Stimulated activated CD4-positive, alpha-beta T cell treated with anti-CD3 and anti-CD28 coated beads, Interleukin-1b, Interleukin-23, amount 100 ng/mL, for 24 hours (primary cell): ENCODE data around the gene PRDM10.
"Not testable (repeated sequence)": the region's sequence is repeated elsewhere in the genome, so short reads cannot be mapped to it uniquely, and the experiment has no call there.

Experiments
- DNase-seq, 4 experiments: peaks; one replicate each; pipeline ENCODE4 v3.0.0-alpha.2; 2020; ENCODE audit warnings: low read depth in 4 of 4, low spot score in 1 of 4

Gene PRDM10

GRCh38 chr11:129979046-129979605 is 23.5 kb downstream of the PRDM10 start:
- no peak for DNase-seq

DNA sequence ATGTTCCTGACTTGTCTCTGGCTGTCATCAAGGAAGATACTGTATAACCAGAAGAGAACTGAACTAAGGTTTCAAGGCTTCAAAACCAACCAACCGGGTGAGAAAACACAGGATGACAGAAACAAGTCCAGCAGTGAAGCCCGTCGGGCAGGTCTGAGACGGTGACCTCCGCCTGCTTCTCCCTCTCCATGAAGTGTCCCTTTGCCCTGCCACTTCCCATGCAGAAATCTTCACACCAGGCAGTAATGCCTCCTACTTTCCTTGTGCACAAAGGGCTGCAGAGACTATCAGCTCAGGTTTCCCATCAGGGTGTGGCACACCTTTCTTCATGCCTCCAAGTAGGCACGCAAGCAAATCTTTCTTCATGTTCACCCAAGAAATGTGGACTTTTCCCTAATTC is 24.2 kb downstream of the PRDM10 start:
- DNase-seq: no peak

- DNase-seq: no peak
Measured at GRCh38 chr11:129976328-129976727, 26.3 kb downstream of the PRDM10 start.

- DNase-seq: no peak
Measured at GRCh38 chr11:129975543-129975942, 27.1 kb downstream of the PRDM10 start.

DNA sequence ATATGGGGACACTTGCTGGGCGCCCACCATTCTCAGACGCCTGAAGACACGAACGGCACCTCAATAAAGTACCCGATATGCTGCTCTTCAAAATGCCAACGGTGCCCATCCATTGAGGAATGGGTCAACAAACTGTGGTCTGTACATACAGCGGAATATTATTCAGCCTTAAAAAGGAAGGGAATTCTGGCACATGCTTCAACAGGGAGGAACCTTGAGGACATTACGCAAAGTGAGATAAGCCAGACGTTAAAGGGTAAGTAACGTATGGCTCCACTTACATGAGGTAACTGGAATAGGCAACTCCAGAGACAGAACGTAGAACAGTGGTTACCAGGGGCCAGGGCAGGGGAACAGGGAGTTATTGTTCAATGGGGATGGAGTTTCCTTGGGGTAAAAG is 28.0 kb downstream of the PRDM10 start:
- no peak for DNase-seq

GRCh38 chr11:129974237-129974636 is 28.4 kb downstream of the PRDM10 start:
- DNase-seq: no peak

GRCh38 chr11:129973809-129974208 is 28.8 kb downstream of the PRDM10 start:
- DNase-seq: no peak

GRCh38 chr11:129973068-129973467 is 29.6 kb downstream of the PRDM10 start:
- DNase-seq: no peak

DNA sequence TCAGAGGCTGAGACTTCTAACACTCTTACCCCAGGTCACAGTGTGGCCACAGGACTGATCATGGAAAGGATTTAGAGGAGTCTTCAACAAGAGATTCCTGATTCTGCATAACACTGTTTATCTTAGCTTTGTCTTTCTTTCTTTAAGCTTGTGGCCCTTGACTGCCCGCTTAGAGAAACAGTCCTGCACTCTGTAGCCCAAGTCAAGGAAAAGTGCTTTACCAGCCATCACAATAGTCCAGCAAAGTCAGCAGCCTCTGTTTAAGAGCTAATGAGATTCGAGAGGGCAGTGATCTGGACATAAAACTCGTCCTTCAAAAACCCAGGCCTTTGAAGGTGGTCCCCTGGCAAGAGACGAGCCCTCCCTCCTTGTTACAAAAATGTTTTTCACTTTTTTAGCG is 30.0 kb downstream of the PRDM10 start:
- DNase-seq: no peak

DNA sequence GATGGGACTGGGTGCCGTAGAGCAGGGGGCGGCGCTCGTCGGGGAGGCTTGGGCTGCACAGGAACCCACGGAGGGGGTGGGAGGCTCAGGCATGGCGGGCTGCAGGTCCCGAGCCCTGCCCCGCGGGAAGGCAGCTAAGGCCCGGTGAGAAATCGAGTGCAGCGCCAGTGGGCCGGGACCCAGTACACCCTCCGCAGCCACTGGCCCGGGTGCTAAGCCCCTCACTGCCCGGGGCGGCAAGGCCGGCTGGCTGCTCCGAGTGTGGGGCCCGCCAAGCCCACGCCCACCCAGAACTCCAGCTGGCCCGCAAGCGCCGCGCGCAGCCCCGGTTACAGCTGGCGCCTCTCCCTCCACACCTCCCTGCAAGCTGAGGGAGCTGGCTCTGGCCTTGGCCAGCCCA is 30.8 kb downstream of the PRDM10 start:
- not testable (repeated sequence) for DNase-seq

GRCh38 chr11:129969920-129970319 is 32.7 kb downstream of the PRDM10 start:
- DNase-seq: no peak

- DNase-seq: no peak
Measured at GRCh38 chr11:129968591-129969419, 33.8 kb downstream of the PRDM10 start.

DNA sequence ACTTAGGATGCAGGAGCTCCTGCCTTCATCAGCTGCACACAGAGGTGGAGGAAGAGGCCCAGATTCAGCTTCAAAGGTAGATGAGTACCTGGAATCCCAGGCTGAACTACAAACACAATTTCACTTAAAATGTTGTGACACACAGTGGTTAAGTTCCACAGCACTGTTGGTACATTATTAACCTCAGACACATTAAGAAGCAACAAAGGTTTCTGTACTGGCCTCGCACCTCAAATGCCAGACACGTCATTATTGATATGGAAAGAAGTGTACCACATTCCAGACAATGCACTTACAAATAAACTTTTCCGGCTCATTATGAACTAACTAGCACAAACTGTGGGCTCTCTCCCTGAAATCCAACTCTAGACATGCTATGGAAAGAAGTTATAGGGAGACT is 34.6 kb downstream of the PRDM10 start:
- DNase-seq: no peak

DNA sequence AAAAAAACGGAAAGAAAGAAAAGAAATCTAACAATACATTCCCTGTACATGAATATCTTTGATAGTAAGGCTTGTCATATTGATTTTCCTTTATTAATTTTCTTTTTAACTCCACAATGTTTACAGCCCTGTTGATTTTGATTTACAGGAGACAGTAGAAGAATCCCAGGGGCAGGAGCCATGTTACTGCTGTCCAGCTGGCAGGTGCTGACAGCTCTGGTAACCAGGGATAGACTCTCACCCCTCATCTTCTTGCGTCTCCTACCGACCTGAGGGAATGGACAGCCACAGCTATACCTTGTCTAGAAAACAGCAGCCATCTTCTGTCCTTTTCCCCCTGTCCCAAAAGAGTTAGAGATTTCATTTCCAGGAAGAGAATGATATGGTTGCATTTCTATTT is 37.4 kb downstream of the PRDM10 start:
- no peak for DNase-seq

- no peak for DNase-seq
Measured at GRCh38 chr11:129960216-129961214, 42.1 kb downstream of the PRDM10 start.

- no peak for DNase-seq
Measured at GRCh38 chr11:129959687-129960086, 42.9 kb downstream of the PRDM10 start.

DNA sequence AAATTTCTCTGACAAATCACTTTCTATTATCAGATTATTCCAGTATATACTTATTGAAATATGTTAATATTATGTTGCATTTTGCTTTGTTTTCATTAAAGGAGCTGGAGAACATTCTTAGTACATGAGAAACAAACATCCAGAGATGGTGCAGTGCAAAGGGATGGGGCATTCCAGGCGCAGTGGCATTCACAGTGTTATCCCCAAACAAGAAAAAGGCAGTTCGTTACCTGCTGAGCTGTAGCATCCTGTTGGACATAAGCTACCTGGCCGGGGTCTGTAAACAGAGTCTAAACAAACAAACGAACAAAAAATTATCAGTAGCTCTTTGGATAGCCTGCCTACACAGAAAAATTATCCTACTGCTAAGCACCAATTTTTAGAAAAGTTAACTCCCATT is 47.4 kb downstream of the PRDM10 start:
- no peak for DNase-seq

- DNase-seq: not testable (repeated sequence)
Measured at GRCh38 chr11:129954703-129955102, 47.9 kb downstream of the PRDM10 start.

DNA sequence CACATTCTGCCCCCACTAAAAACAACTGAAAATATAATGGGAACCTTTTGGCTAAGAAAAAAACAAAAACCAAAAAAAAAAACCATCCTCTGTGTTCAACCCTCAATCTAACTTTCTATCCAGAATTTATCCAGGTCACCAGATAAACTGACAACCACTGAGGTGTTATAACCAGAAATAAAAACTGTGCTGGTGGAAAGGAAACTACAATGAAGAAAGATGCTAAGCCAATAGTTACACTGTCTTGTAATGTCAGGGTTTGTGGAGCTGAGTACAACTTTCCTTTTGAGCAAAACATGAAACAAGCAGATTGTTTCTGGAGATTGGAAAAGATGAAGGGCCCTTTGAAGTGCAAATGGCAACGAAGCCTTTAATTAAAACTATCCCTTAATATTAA is 50.8 kb downstream of the PRDM10 start:
- DNase-seq: no peak

DNA sequence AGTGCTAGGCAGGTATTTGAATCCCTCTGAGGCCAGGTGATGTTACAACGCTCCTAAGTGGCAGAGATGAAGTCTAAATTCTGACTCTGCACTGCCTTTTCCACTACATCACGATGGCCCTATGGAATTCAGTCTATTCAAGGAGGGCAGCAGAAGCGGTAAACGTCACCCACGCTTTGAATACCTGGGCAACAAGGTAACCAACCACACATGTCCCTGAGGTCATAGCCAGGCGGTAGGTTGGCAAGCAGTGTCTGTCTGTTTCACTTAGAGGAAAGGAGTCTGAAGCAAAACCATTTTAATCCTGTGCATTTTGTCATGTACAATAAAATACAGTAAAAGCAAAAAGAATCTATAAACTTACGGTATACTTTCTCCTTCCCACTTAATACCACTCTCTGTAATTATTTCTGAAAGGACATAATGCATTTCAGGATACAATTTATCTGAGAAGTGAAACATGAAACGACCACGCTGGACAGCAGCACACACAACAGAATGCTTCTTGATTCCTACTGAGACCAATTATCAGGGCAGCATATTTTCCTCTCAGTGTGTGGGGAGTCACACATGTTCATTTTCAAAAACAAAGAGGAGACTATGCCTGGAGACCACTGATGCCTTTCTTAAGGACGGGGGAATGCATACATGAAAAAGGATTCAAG is 51.3 kb downstream of the PRDM10 start:
- no peak for DNase-seq
